A172 (cell line): ENCODE measurements around the gene CD1E. TPM values are rescaled to one million over a fixed set of nuclear protein-coding genes. Genes with fewer than 3 reads are reported as not detected.
"Not testable (repeated sequence)": the region's sequence is repeated elsewhere in the genome, so short reads cannot be mapped to it uniquely, and the experiment has no call there.

ENCODE experiments used
- DNase-seq: peaks from one replicate; pipeline ENCODE4 v3.0.0-alpha.2; 2015; ENCODE audit warnings: low spot score
- total RNA-seq: library from RNA; depleted of rRNA; stranded (reverse); fragments of >200 nt; shearing (Covaris generic); gene quantifications from 2 replicates; pipeline ENCODE4 v1.2.3, GENCODE V29; 2014; rRNA removed

Gene CD1E
- total RNA-seq, 1 experiment from 2014 or later, result not detected

DNA sequence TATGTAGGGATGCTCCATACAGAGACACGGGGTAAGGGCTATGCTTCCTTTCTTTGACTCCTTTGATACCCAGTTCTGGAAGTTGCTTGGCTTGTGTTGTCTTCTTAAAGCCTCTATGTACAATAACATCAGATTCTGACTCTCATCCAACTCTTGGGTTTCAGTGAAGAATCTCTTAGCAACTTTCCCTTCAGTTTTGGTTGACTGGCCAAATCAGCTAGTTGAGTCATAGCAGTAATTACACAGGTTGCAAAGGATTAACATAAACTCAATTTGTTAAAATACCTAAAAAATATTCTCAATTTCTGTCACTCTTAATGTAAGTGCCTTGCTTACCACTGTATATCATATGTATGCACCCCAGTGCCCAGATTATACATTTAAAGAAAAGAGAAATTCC lies 9.2 kb downstream of the CD1E start:
- no peak for DNase-seq

DNA sequence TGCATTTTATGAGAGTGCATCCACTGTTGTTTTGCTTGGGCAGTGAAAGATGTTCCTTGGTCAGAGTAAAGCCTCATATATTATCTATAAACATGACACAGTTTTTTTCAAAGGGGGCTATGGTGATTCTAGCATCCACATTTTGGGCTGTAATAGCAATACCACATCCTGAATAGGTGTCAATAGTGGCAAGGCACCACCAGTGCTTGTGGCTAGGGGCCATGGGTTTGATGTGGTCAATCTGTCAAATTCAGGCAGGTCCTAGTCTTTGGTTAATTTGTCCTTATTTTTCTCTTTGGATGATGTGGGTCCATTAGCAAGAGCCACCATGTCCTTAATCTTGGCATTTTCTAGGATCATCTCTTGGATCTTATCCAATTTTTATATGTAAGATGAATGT lies 13.1 kb downstream of the CD1E start:
- DNase-seq, result no peak

DNA sequence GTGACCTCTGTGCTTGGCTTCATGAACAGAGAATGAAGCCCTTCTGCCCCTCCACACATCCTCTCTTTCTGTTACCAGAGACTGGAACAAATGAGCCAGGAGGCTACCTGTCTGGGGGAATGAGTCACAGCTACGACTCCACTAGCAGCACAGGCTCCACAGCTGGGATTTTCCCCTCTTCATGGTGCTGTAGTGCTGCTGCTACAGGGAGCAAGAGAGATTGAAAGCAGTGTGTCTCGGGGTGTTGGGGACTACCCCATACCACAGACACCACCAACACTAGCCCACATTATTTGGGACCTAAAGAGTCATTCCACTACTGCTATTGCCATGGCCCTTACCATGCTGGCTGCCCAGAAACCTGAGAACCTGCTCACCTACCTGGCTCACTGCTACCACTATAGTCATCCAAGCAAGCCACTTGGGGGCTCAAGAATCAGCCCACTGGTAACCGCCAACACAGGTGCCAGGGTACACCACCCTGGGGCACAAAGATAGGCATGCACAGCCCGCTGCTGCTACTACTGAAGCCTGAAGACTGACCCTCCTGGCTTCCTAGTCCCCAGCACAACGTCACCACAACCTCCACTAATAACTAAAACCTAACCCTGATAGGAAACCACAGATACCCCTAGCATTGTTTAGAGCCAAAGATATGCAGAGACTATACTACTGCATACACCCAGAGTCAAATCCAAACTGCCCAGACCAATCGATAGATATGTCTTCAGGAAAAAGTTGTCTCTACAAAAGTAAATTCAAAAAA lies 17.7 kb downstream of the CD1E start:
- no peak for DNase-seq

DNA sequence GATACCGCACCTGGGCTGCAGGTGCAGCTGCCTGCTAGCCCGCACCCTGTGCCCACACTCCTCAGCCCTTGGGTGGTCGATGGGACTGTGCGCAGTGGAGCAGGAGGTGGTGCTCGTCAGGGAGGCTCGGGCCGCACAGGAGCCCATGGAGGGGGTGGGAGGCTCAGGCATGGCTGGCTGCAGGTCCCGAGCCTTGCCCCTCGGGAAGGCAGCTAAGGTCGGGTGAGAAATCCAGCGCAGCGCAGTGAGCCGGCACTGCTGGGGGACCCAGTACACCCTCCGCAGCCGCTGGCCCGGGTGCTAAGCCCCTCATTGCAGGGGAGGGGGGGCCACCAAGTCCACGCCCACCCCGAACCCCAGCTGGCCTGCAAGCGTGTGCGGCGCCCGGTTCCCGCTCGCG lies 20.4 kb downstream of the CD1E start:
- not testable (repeated sequence) for DNase-seq

DNA sequence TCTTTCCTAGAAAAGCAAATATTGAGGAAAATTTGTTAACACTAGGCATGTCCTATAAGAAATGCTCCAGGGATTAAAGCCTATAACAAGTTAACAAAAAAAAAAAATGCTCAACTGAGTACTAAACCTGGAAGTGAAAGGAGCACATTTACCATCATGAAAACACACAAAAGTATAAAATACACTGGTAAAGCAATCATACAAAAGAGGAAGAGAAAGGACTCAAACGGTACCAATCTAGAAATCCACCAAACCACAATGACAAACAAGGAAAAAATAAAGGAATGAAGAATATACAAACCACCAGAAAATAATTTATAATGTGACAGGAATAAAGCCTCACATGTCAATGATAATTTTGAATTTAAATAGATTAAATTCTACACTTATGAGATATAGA lies 21.2 kb downstream of the CD1E start:
- DNase-seq, result no peak

DNA sequence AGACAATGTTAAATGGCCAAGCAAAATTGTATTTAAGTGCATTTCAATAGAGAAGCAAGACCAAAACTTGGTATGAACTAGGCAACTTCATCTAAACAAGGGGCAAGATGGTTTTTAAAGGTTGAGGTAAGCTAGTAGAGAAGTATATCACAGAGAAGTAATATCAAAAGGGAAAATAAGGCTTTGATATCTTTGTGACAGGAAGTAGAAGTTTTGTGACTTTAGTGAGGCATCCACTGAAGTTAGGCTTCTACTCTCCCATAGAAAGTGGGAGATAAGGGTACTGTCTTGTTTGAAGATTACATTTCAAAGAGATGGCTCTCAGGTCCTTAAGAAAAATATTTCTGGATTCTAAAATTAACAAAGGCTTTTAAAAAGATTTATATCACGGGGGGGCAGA lies 36.6 kb downstream of the CD1E start:
- DNase-seq, result no peak

DNA sequence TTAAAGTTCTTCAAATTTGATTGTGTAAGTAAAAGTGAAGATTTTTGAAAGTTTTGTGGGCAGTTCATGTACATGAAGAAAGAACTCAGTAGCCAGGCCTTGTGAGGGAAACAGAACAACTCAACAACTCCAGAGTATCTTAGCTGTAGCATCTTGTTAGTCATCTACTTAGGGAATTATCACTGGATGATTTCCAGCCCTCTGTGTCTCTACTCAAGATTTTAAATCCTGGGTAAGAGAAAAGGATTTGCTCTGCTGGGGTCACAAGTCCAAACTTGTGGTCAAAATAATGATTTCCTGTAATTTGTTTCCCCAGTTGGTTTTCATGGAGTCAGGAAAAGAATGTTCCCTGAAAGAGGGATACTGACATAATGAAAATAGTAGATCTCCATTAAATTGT lies 37.4 kb downstream of the CD1E start:
- DNase-seq, result no peak

DNA sequence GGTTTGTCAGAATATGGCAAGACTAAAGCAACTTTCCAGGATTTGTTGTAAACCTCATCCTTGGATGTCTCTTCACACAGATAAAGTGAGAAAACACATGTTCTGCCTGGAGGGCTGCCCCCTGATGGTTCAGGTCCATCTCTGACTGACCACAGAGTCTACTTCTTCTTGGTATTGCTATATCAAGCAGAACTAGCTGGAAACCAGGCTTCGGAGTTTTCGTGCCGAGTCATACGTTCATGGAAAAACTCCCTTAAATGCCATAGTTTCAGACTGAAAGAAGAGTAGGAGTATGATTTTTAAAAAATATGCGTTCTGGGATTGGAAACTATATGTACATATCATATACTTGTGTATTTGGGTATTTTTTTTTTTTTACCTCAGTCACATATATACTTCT lies 39.8 kb downstream of the CD1E start:
- DNase-seq, result no peak

DNA sequence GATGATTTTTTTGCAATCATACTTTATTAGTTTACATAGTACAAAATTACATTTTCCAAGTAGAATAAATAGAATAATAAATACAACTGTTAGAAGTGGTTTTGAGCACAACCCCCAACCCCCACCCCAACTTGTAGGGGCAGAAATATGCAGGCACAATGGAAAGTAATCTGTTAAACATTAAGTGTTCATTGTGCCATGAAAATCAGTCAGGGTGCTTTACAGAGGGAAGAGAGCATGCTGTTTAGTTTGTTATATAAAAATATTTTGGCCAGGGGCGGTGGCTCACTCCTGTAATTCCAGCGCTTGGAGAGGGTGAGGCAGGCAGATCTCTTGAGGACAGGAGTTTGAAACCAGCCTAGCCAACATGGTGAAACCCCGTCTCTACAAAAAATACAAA lies 43.0 kb downstream of the CD1E start:
- no peak for DNase-seq

DNA sequence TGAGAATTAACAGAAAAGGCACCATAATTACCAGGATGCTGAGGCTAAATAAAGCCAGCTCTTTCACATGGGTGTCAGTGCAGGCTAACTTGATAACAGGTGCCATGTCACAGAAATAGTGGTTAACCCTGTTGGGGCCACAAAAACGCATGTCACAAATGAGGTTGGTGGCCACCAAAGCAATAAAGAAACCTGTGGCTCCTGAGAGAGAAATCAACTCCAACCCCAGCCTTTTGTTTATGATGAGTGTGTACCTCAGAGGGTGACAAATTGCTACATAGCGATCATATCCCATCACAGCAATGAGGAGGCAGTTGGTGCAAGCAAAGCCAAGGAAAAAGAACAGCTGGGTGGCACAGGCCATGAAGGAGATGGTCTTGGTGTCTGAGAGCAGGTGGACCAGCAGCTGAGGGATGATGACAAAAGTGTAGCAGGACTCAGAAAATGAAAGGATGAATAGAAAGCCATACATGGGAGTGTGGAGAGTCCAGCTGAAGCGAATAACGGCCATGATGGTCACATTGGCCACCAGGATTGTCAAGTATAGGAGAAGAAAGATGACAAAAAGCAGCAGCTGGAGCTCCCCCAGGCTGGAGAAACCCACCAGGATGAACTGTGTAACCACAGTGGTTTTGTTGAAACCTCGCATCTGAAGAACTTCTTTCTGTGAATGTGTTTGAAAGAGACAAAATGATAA lies 45.3 kb downstream of the CD1E start, which contains the start of gene OR10T2:
OR10T2 (minus strand) TSS at position 649 of the 697 bp plus-strand sequence; CDS start at position 649, 0 bp downstream.
- DNase-seq, result no peak

DNA sequence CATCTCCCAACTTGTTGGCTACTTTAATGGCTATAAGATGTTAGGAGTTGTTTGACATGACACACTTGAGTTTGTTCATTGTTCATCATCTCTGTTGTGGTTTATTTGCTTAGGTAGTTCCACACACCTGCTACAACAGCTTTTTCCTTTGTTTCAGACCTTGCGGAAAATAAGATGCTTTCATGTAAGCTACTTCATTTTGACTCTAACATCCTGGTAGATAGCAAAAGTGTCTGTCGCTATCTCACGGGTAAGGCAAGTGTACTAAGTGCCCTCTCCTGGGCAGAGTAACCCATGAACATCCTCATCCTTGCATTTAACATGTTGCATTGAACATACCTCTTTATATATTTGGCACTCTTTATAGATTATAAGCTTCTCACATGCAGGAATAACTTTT lies 47.2 kb downstream of the CD1E start:
- no peak for DNase-seq

DNA sequence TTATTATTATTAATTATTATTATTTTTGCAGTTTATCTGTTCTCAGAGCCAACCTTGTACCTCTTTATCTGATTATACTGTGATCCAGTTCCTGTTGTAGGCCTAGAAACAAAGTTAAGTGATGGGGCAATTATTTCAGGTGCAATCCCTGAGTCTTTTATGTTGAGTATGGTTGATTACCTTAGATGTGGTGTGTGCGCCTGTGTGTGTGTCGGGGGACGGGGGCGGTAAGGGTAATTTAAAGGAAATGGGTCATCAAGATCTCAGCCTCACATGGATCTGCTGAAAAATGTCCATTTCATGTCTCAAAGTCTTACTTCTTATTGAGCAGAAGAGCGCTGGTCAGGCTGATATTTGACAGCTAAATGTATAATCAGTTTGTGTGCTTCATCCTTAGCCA lies 53.4 kb downstream of the CD1E start:
- DNase-seq, result no peak

Other genes starting within 250 kb of the CD1E start
- 1.6 and 4.4 TPM in 2 replicates for gene CD1D, start 173.0 kb upstream of the CD1E start, total RNA-seq
- gene CD1A, start 99.5 kb upstream of the CD1E start, total RNA-seq, result not detected in 2 replicates
- gene CD1C, start 64.0 kb upstream of the CD1E start, total RNA-seq, result not detected in 2 replicates
- gene CD1B, start 22.4 kb upstream of the CD1E start, total RNA-seq, result not detected in 2 replicates
- gene OR10T2, start 45.6 kb downstream of the CD1E start, total RNA-seq, result not detected in 2 replicates
- gene OR10K2, start 72.3 kb downstream of the CD1E start, total RNA-seq, result not detected in 2 replicates
- gene OR10K1, start 107.9 kb downstream of the CD1E start, total RNA-seq, result not detected in 2 replicates
- not detected in 2 replicates for gene OR10R2, start 118.3 kb downstream of the CD1E start, total RNA-seq
- gene OR6Y1, start 200.5 kb downstream of the CD1E start, total RNA-seq, result not detected in 2 replicates
- not detected in 2 replicates for gene OR6P1, start 216.7 kb downstream of the CD1E start, total RNA-seq
- not detected in 2 replicates for gene OR10X1, start 226.0 kb downstream of the CD1E start, total RNA-seq